NT2/D1 (cell line): ENCODE data around the gene KRT3.

Experiments used
- SUZ12 ChIP-seq: IDR thresholded peaks from 2 replicates; pipeline ENCODE4 v1.6.1; 2011; ENCODE audit not compliant: insufficient read length, insufficient read depth; ENCODE audit errors: extremely low read depth
- YY1 ChIP-seq: IDR thresholded peaks from 2 replicates; pipeline ENCODE4 v1.6.1; 2011; ENCODE audit not compliant: insufficient read length, insufficient read depth

DNA sequence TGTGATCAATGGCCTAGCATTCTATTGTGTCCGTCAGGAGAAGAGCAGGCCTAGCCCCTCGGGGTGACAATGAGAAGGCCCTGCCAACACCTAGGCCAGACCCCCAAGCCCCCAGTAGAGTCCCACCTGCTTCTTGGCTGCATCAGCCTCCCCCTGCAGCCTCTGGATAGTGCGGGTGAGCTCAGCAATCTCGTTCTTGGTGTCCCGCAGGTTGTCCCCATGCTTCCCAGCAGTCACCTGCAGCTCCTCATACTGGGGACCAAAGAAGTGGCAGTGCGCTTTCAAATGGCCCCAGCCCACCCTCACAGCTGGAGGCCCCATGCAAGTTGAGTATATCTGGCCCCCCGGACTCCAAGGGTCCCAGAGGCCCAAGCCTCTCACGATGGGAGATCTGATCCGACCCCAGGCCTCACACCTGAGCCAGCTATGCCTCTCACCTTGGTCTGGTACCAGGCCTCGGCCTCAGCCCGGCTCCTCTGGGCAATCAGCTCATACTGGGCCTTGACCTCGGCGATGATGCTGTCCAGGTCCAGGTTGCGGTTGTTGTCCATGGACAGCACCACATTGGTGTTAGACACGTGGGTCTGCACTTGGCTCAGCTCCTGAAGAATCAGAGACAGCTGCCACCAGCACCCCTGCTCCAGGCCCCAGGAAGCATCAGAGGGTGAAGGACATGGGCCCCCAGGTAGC, 28.0 kb upstream of the KRT3 start:
- TF ChIP-seq SUZ12 (no peak), YY1 (no peak)
